ENCODE data around the gene TSSC4.

GRCh38 chr11:2368178-2368850 is 32.2 kb upstream of the TSSC4 start:
- no peak for TF ChIP-seq CTCF (IDR thresholded peaks at IDR 0.05)
- no peak for TF ChIP-seq POLR2AphosphoS5 (IDR thresholded peaks at IDR 0.05; ENCODE audit: insufficient read depth in 1 of 2, low read depth in 1 of 2)
